HepG2 (cell line): ENCODE data around the gene GGT1. TPM values are rescaled to one million over a fixed set of nuclear protein-coding genes. Genes with fewer than 3 reads are reported as not detected.

Experiments used
- ASH2L ChIP-seq: fragments of 300-600, 200-600 bp; sonication (generic); IDR thresholded peaks from 2 replicates; pipeline ENCODE4 v1.7.0; 2017; ENCODE audit warnings: low read depth, mild to moderate bottlenecking, moderate library complexity, mixed read lengths, low read length; ENCODE audit not compliant: insufficient read length
- BRD4 ChIP-seq: sonication (generic); formaldehyde crosslinking; IDR thresholded peaks from 2 replicates; pipeline ENCODE4 v1.4.0; 2020; ENCODE audit warnings: missing genetic modification reagents
- CENPX ChIP-seq: sonication (generic); formaldehyde crosslinking; IDR thresholded peaks from 2 replicates; pipeline ENCODE4 v1.9.0; 2021; ENCODE audit warnings: mild to moderate bottlenecking, missing genetic modification reagents, moderate library complexity
- CREB1 ChIP-seq, 2 experiments: fragments of 450-650 bp in 1 of 2; IDR thresholded peaks; 2 replicates each; pipeline ENCODE4 v1.6.1; 2016 to 2017; ENCODE audit warnings: control low read depth in 1 of 2, mild to moderate bottlenecking in 1 of 2, missing compliant biosample characterization in 1 of 2, missing genetic modification characterization in 1 of 2
- HDAC1 ChIP-seq: sonication (generic); formaldehyde crosslinking; IDR thresholded peaks from 2 replicates; pipeline ENCODE4 v1.5.1; 2020; ENCODE audit warnings: mild to moderate bottlenecking, missing genetic modification reagents
- NCOA5 ChIP-seq: sonication (generic); formaldehyde crosslinking; IDR thresholded peaks from 2 replicates; pipeline ENCODE4 v1.4.0; 2020; ENCODE audit warnings: missing genetic modification reagents
- RARG ChIP-seq: sonication (generic); formaldehyde crosslinking; IDR thresholded peaks from 2 replicates; pipeline ENCODE4 v1.4.0; 2020; ENCODE audit warnings: low read depth, mild to moderate bottlenecking, missing genetic modification reagents
- RFXAP ChIP-seq: sonication (generic); formaldehyde crosslinking; IDR thresholded peaks from 2 replicates; pipeline ENCODE4 v1.4.0; 2020; ENCODE audit warnings: missing genetic modification reagents, borderline replicate concordance
- SRSF1 ChIP-seq: fragments of 200-400 bp; formaldehyde crosslinking; optimal IDR thresholded peaks from 2 replicates; pipeline ENCODE3; 2017; ENCODE audit warnings: mild to moderate bottlenecking, low read depth, low read length, moderate library complexity
- TBX3 ChIP-seq: fragments of 450-650 bp; IDR thresholded peaks from 2 replicates; pipeline ENCODE4 v1.6.1; 2017; ENCODE audit warnings: antibody characterized with exemption, mild to moderate bottlenecking, inconsistent platforms, borderline replicate concordance
- THAP11 ChIP-seq: IDR thresholded peaks from 2 replicates; pipeline ENCODE4 v1.6.1; 2016; ENCODE audit warnings: missing biosample characterization, missing genetic modification reagents
- TP53 ChIP-seq: sonication (generic); formaldehyde crosslinking; conservative IDR thresholded peaks from 2 replicates; pipeline ENCODE4 v1.4.0; 2020; ENCODE audit warnings: missing genetic modification reagents
- ZMYM4 ChIP-seq: sonication (generic); formaldehyde crosslinking; IDR thresholded peaks from 2 replicates; pipeline ENCODE4 v1.8.1; 2023; ENCODE audit warnings: mild to moderate bottlenecking, missing genetic modification reagents
- ZSCAN31 ChIP-seq: sonication (generic); formaldehyde crosslinking; IDR thresholded peaks from 2 replicates; pipeline ENCODE4 v1.5.0; 2020; ENCODE audit warnings: low read depth, mild to moderate bottlenecking, missing genetic modification reagents
- polyA plus RNA-seq, 8 experiments: library from polyadenylated mRNA; depleted of rRNA in 3 of 8; stranded (reverse) in 7 of 8; unstranded in 1 of 8; fragments of >200 nt; fragmentation: Illumina TruSeq in 4 of 8; extraction: Trizol in 4 of 8; gene quantifications; 2 replicates each; pipeline versions ENCODE4 v1.2.1 to v1.2.3, GENCODE V29; 2011 to 2016; ENCODE audit warnings: low read depth in 4 of 8, missing spikeins in 1 of 8, mixed read lengths in 1 of 8; ENCODE audit not compliant: insufficient read depth in 1 of 8
- total RNA-seq, 5 experiments: library from RNA; depleted of rRNA; stranded (reverse); fragments of >200 nt; fragmentation: Illumina TruSeq; extraction: Trizol; gene quantifications; 2 replicates each; pipeline ENCODE4 v1.2.3, GENCODE V29; 2016; ENCODE audit warnings: low read depth in 1 of 5
- TF ChIP-seq, protein P1 (sequence below): sonication (generic); formaldehyde crosslinking; IDR thresholded peaks from 2 replicates; pipeline ENCODE4 v1.5.1; 2020; ENCODE audit warnings: mild to moderate bottlenecking, missing genetic modification reagents, borderline replicate concordance
- TF ChIP-seq, protein P2 (sequence below): sonication (generic); formaldehyde crosslinking; IDR thresholded peaks from 2 replicates; pipeline ENCODE4 v1.9.0; 2021; ENCODE audit warnings: mild to moderate bottlenecking, missing genetic modification reagents
- TF ChIP-seq, protein P3 (sequence below): fragments of 450-650 bp; IDR thresholded peaks from 2 replicates; pipeline ENCODE4 v1.6.1; 2017
- TF ChIP-seq, protein P4 (sequence below): sonication (generic); formaldehyde crosslinking; IDR thresholded peaks from 2 replicates; pipeline ENCODE4 v1.8.1; 2022; ENCODE audit warnings: mild to moderate bottlenecking, missing genetic modification reagents

GGT1 gene
- total and polyA plus RNA-seq, 2 of the 13 experiments (the other 11 are each of a cell fraction or from before 2014, with no cell fraction given), result 29.9 to 103 TPM

DNA sequence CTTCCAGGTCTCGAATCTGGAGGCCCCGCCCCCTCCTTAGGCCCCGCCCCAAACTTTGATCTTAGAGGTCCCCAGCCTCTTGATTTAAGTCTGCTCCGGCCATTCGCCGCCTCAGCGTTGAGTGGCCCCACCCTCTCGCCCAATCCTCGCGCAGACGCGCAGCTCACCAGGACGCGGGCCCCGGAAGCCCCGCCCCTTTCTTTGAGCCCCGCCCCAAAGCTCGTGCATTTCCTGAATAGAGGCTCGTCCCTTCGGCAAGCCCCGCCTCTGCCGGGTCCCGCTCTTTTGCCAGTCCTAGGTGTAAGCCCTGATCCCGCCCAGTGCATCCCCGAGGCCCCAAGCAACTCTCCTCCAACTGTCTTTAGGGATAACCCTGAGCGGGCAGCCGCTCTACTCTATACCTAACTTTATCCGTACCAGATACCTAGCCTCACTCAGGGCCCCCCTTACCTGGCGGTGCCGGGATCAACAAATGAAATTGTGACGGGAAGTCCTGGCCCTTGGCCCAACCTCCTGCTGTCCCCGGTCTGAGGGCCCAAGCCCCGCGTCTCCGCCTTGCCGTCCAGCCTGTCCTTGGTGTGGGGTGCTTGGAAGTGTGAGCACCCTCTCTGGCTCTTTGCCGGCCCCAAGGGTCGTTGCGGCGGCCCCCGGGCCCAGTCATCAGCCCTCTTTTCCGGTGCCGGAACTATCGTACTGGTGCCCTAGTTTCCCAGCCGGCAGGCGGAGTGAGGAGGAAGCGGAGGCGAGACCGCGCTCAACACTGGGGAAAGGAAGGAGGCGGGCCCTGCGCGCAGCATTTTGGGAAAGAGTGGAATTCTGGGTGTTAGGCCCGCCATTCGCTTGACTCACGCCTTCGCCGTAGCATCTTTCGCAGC is 47.6 kb upstream of the GGT1 start, which contains the start of gene SNRPD3 (continued):
- TF ChIP-seq, protein P1, sequence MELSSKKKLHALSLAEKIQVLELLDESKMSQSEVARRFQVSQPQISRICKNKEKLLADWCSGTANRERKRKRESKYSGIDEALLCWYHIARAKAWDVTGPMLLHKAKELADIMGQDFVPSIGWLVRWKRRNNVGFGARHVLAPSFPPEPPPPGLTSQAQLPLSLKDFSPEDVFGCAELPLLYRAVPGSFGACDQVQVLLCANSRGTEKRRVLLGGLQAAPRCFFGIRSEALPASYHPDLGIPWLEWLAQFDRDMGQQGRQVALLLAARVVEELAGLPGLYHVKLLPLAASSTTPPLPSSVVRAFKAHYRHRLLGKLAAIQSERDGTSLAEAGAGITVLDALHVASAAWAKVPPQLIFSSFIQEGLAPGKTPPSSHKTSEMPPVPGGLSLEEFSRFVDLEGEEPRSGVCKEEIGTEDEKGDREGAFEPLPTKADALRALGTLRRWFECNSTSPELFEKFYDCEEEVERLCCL (CRISPR knock-in tag), result peak; percentile 67; the same call in 1 of the 2 replicates
- TF ChIP-seq ZMYM4 (CRISPR knock-in tag) (peak; percentile 78), SRSF1 (peak; percentile 70), THAP11 (peak; percentile 96), ASH2L (peak; percentile 98), CREB1 (IDR thresholded peaks at IDR 0.05) (peak; percentile 15; the same call in 1 of the 2 replicates), CREB1 (CRISPR knock-in tag; IDR thresholded peaks at IDR 0.05) (peak; percentile 71), RARG (no peak), ZSCAN31 (CRISPR knock-in tag) (peak; percentile 85; the same call in 1 of the 2 replicates), CENPX (no peak), BRD4 (CRISPR knock-in tag) (peak; percentile 93), TBX3 (0 out of 2 replicates have a peak, but pooled peaks have one; percentile 35), NCOA5 (CRISPR knock-in tag) (no peak), HDAC1 (peak; percentile 96), RFXAP (CRISPR knock-in tag) (peak; percentile 82; the same call in 1 of the 2 replicates), TP53 (CRISPR knock-in tag) (no peak; the same call in 1 of the 2 replicates)
- TF ChIP-seq, protein P2, sequence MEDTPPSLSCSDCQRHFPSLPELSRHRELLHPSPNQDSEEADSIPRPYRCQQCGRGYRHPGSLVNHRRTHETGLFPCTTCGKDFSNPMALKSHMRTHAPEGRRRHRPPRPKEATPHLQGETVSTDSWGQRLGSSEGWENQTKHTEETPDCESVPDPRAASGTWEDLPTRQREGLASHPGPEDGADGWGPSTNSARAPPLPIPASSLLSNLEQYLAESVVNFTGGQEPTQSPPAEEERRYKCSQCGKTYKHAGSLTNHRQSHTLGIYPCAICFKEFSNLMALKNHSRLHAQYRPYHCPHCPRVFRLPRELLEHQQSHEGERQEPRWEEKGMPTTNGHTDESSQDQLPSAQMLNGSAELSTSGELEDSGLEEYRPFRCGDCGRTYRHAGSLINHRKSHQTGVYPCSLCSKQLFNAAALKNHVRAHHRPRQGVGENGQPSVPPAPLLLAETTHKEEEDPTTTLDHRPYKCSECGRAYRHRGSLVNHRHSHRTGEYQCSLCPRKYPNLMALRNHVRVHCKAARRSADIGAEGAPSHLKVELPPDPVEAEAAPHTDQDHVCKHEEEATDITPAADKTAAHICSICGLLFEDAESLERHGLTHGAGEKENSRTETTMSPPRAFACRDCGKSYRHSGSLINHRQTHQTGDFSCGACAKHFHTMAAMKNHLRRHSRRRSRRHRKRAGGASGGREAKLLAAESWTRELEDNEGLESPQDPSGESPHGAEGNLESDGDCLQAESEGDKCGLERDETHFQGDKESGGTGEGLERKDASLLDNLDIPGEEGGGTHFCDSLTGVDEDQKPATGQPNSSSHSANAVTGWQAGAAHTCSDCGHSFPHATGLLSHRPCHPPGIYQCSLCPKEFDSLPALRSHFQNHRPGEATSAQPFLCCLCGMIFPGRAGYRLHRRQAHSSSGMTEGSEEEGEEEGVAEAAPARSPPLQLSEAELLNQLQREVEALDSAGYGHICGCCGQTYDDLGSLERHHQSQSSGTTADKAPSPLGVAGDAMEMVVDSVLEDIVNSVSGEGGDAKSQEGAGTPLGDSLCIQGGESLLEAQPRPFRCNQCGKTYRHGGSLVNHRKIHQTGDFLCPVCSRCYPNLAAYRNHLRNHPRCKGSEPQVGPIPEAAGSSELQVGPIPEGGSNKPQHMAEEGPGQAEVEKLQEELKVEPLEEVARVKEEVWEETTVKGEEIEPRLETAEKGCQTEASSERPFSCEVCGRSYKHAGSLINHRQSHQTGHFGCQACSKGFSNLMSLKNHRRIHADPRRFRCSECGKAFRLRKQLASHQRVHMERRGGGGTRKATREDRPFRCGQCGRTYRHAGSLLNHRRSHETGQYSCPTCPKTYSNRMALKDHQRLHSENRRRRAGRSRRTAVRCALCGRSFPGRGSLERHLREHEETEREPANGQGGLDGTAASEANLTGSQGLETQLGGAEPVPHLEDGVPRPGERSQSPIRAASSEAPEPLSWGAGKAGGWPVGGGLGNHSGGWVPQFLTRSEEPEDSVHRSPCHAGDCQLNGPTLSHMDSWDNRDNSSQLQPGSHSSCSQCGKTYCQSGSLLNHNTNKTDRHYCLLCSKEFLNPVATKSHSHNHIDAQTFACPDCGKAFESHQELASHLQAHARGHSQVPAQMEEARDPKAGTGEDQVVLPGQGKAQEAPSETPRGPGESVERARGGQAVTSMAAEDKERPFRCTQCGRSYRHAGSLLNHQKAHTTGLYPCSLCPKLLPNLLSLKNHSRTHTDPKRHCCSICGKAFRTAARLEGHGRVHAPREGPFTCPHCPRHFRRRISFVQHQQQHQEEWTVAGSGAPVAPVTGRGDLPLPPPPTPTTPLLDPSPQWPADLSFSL (CRISPR knock-in tag), result no peak
- TF ChIP-seq, protein P3, sequence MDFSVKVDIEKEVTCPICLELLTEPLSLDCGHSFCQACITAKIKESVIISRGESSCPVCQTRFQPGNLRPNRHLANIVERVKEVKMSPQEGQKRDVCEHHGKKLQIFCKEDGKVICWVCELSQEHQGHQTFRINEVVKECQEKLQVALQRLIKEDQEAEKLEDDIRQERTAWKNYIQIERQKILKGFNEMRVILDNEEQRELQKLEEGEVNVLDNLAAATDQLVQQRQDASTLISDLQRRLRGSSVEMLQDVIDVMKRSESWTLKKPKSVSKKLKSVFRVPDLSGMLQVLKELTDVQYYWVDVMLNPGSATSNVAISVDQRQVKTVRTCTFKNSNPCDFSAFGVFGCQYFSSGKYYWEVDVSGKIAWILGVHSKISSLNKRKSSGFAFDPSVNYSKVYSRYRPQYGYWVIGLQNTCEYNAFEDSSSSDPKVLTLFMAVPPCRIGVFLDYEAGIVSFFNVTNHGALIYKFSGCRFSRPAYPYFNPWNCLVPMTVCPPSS, result no peak
- TF ChIP-seq, protein P4, sequence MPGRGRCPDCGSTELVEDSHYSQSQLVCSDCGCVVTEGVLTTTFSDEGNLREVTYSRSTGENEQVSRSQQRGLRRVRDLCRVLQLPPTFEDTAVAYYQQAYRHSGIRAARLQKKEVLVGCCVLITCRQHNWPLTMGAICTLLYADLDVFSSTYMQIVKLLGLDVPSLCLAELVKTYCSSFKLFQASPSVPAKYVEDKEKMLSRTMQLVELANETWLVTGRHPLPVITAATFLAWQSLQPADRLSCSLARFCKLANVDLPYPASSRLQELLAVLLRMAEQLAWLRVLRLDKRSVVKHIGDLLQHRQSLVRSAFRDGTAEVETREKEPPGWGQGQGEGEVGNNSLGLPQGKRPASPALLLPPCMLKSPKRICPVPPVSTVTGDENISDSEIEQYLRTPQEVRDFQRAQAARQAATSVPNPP (CRISPR knock-in tag), result peak; percentile 92; the same call in 1 of the 2 replicates
